Erythroblast (primary cell): ENCODE data around the gene PRPF6.

Source experiments
- GATA1 ChIP-seq: IDR thresholded peaks from 2 replicates; pipeline ENCODE4 v1.6.1; 2011; ENCODE audit warnings: low read depth, mild to moderate bottlenecking, control low read depth, low read length, moderate library complexity
- POLR2A ChIP-seq: IDR thresholded peaks from 2 replicates; pipeline ENCODE4 v1.6.1; 2011; ENCODE audit warnings: mild to moderate bottlenecking, low read length

DNA sequence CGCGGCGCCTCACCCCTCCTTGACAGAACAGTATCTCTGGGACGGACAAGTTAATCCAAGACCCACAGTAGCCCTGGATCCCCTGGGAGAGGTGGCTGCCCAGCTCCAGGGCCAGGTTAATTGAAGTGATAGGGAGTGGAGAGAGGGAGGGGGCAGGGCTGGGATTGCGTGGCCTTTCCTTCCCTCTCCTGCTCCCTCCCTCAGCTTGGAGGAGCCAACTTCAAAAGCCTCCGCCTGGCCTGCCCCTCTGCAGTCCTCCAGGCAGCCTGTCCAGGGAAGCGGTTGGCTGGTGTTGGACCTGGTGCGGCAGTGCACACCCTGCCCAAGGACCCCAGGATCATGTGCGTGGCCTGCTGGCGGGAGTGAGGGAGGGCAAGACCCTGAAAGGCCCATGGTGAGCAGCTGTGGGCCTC lies 55.0 kb downstream of the PRPF6 start, which contains the start of gene C20orf204:
- TF ChIP-seq POLR2A (no peak), GATA1 (no peak)
